DMS114 treated with DMSO at 0.1 percent for 48 hours (cell line): Measurements from ENCODE around the gene ENSA.
"Not testable (repeated sequence)": the region's sequence is repeated elsewhere in the genome, so short reads cannot be mapped to it uniquely, and the experiment has no call there.

Experiments
- DNase-seq: peaks from one replicate; lab custom pipeline; 2025; ENCODE audit not compliant: unreplicated experiment; lab: John Stamatoyannopoulos, UW

Gene ENSA

DNA sequence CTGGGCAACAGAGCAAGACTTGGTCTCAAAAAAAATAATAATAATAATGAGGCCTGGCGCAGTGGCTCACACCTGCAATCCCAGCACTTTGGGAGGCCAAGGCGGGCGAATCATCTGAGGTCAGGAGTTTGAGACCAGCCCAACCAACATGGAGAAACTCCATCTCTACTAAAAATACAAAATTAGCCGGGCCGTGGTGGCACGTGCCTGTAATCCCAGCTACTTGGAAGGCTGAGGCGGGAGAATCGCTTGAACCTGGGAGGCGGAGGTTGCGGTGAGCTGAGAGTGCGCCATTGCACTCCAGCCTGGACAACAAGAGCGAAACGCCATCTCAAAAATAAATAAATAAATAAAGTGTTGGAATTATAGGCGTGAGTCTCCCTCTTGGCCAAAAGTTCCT is 47.5 kb downstream of the ENSA start:
- not testable (repeated sequence) for DNase-seq

DNA sequence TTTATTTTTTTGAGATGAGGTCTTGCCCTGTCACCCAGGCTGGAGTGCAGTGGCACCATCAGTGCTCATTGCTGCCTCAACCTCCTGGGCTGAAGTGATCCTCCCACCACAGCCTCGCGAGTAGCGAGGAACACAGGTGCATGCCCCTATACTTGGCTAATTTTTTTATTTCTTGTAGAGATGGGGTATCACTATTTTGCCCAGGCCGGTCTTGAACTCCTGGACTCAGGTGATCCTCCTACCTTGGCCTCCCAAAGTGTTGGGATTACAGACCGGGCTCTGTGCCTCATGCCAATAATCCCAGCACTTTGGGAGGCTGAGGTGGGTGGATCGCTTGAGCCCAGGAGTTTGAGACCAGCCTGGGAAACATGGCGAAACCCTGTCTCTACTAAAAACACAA is 48.0 kb downstream of the ENSA start:
- not testable (repeated sequence) for DNase-seq

- DNase-seq = not testable (repeated sequence)
Observed at GRCh38 chr1:150580966-150581365, 48.4 kb downstream of the ENSA start.

DNA sequence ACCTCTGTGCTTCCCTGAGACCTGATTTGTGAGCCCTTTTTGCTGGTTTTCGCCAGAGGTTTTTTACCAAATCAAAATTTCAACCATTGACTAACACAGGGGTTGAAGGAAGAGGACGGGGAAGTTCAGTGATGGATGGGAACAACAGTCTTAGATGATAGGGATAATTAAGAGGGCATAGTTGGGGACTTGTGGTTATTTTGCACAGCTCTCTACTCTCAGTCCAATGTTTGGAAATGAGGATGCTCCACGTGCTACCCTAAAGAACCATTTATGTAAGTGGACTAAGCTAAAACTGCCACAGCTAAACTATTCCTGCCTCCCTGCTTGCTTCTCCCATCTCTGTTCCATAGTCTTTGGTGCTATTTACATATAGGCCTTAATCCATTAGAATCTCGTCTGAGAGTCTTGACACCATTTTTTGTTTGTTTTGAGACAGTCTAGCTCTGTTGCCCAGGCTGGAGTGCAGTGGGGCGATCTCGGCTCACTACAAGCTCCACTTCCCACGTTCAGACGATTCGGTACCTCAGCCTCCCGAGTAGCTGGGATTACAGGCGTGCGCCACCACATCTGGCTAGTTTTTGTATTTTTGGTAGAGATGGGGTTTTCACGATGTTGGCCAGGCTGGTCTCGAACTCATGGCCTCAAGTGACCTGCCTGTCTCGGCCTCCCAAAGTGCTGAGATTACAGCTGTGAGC is 49.3 kb downstream of the ENSA start:
- no peak for DNase-seq

DNA sequence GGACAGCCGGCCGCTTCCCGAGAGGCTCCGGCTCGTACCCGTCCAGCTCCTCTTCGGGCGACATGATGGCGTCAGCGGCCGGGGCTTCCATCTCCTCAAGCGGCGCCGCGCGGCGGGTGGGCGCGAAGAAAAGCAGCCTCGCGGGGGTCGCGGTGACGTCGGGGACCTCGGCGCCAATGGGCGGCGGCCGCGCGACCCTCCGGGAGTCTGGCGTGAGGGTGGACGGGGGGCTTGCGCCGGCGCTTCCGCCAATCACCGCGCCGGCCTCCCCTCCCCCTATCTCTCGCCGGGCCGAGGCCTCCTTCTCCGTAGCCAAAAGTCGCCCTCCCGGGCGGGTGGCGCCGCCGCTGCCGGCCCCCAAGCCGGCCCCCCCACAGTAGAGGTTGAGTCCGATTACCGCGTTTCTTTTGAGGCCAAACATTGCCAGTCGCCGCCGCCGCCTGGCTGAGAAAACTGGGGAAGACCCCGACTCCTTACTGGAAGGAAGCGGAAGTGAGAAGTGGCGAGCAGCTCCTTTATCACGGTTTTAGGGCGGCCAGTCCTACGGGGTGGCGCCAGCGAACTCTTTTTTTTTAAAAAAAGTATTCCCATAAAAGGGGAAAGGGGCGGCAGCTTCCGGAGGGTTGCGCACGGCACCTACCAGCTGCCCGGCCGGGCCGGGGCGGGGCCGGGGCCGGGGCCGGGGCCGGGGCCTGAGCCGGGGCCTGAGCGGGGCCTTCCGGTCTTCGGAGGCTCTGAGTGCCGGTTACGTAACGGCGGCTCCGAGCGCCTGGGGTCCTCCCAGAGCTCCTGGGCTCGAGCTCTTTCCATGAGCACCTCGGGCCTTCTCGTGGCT is 50.1 kb downstream of the ENSA start, which contains the start of gene MCL1:
MCL1 (minus strand) TSS at position 501 of the 835 bp plus-strand sequence; CDS start at position 421, 80 bp downstream.
- DNase-seq = peak; percentile 96

GRCh38 chr1:150578272-150579109 is 50.9 kb downstream of the ENSA start:
- no peak for DNase-seq

- DNase-seq = no peak
Observed at GRCh38 chr1:150577557-150578271, 51.7 kb downstream of the ENSA start.

- DNase-seq = no peak
Observed at GRCh38 chr1:150576794-150577556, 52.4 kb downstream of the ENSA start.

- no peak for DNase-seq
Observed at GRCh38 chr1:150576367-150576711, 53.1 kb downstream of the ENSA start.

DNA sequence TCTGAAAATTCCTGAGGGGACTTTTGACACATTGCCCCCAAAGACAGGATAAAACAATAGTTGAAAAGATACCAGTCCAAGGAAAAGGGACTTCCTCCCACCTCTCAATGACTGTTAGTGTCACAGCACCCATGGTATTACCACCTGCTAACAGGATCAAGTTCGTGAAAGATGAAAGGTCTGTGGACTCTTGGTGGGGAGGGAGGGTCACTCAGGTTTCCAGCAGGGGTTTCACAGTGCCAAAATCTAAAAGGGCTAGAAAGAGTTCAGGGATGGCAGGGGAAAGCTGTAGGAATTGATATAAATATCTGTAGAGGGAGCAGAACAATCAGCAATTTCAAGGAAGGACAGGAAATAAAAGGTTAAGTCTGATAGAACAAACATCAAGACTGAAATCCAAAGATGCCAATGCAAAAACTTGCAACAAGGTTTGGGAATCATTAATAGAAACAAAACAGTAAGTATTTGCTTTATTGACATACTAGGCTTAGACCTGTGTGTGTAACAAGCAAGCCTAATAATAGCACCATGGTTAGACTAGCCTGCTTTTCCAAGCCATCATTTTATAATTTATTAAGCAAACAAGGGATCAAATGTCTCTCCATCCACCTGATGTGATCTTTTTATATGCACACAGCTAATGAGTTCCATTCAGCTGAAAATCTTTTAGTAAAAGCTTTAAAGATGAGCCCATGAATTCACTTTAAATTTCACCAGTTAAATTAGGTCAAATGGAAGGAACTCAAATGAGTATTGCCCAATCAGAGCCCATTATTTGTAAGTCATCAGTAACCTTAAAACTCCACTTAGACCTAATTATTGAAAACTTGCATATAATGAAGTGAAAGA is 53.7 kb downstream of the ENSA start:
- no peak for DNase-seq

DNA sequence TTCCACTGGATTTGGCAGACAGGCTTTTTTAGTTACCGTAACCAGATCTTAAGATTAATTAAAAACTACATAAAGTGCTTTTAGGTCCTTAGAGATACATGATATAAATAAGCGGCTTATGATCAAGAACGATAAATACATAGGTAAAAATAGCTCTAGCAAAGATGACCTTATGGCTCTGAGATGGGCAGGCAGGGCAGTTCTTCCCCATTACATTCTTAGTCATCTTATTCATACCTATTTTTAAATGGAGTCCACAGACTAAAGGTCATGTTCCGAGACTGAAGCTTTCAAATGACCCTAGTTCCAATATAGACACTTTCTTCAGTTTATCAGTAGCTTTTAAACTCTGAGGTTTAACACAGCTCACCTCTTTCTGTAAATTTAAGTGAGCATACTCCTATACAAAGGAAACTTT is 54.3 kb downstream of the ENSA start:
- DNase-seq = no peak

- DNase-seq = no peak
Observed at GRCh38 chr1:150574260-150575071, 54.9 kb downstream of the ENSA start.

GRCh38 chr1:150573648-150574071 is 55.8 kb downstream of the ENSA start:
- not testable (repeated sequence) for DNase-seq

DNA sequence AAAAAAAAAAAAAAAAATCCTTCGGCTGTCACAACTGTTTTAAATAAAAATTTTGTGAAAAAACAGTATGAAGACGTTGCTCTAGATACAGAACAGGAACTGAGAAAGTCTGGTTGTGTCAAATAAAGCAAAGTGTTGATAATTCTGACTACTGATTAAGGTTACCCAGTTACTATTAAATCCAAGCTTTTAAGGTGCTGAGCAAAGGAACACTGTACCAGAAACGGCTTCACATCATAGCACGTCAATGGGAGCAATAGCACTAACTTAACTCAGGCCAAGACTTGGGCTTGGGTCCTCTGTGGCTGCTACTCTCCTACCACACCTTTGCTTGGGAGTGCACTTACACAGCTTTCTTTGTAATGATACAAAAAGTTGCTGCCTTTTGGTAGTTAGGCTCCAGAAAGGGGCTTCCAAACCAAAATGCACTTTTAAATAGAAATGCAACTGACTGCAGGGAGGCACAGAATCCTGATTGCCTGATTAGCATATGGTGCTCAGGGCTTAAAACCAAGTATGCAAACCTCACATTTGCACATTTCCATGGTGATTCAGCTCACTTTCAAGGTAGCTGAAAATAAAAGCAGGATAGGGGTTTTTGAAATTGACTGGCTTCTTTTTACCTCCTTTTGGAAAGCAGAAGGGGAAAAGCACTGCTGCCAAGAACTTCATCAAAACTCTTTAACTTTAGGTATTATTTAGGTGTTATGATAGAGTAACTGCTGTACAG is 56.3 kb downstream of the ENSA start:
- no peak for DNase-seq
